ENCODE measurements around the gene ZNF638.

DNA sequence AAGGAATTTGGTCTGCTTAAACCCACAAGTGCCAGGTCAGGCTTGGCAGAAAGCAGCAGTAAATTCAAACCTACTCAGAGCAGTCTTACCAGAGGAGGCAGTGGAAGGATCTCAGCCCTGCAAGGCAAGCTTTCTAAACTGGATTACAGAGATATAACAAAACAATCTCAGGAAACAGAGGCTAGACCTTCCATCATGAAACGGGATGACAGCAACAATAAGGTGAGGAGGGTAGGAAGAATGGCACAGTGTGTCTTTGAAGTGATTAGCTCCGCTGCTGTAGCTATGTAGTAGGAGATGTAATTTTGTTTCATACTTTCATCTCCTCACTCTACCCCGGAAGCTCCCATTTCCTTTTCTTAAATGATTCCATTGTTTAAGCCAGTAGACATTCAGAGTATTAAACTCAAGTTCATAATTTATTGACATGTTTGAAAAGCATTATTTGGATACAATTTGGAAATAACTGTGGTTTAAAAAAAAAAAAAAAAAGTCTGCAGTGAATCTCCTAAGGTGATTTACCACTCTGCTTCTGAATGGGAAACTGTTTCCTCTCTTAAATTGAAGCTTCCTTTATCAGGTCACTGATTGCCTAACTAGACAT is 92.3 kb downstream of the ZNF638 start:
- TF ChIP-seq, protein P1, sequence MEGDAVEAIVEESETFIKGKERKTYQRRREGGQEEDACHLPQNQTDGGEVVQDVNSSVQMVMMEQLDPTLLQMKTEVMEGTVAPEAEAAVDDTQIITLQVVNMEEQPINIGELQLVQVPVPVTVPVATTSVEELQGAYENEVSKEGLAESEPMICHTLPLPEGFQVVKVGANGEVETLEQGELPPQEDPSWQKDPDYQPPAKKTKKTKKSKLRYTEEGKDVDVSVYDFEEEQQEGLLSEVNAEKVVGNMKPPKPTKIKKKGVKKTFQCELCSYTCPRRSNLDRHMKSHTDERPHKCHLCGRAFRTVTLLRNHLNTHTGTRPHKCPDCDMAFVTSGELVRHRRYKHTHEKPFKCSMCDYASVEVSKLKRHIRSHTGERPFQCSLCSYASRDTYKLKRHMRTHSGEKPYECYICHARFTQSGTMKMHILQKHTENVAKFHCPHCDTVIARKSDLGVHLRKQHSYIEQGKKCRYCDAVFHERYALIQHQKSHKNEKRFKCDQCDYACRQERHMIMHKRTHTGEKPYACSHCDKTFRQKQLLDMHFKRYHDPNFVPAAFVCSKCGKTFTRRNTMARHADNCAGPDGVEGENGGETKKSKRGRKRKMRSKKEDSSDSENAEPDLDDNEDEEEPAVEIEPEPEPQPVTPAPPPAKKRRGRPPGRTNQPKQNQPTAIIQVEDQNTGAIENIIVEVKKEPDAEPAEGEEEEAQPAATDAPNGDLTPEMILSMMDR (IDR thresholded peaks at IDR 0.05; ENCODE audit: low read depth, low read length), result no peak
- no peak for TF ChIP-seq EZH2phosphoT487 (IDR thresholded peaks at IDR 0.05; ENCODE audit: low read depth)

Data from OCI-LY3 (cell line).